Endothelial cell of hepatic sinusoid (primary cell): ENCODE measurements around the gene TNRC18.
"Not testable (repeated sequence)": the region's sequence is repeated elsewhere in the genome, so short reads cannot be mapped to it uniquely, and the experiment has no call there.

ENCODE experiments used
- in situ Hi-C: cut with HindIII; loops from 2 replicates; pipeline ENCODE4 v1.10.0; 2017; ENCODE audit warnings: low sequenced_read_pairs

The TNRC18 gene

GRCh38 chr7:5330288-5330687 lies 93.3 kb downstream of the TNRC18 start:
- in situ Hi-C loops: no loop called here

GRCh38 chr7:5324961-5325360 lies 98.7 kb downstream of the TNRC18 start:
- in situ Hi-C loops: no loop called here

- in situ Hi-C loops: not testable (repeated sequence)
Measured at GRCh38 chr7:5323800-5324781, 99.5 kb downstream of the TNRC18 start.

GRCh38 chr7:5322621-5323410 lies 100.8 kb downstream of the TNRC18 start:
- in situ Hi-C loops: no loop called here

- in situ Hi-C loops: no loop called here
Measured at GRCh38 chr7:5320802-5321396, 102.7 kb downstream of the TNRC18 start.

GRCh38 chr7:5320391-5320790 lies 103.2 kb downstream of the TNRC18 start:
- in situ Hi-C loops: no loop called here

GRCh38 chr7:5318613-5319012 lies 105.0 kb downstream of the TNRC18 start:
- in situ Hi-C loops: not testable (repeated sequence)

GRCh38 chr7:5315761-5316160 lies 107.9 kb downstream of the TNRC18 start:
- in situ Hi-C loops: no loop called here

GRCh38 chr7:5314864-5315263 lies 108.8 kb downstream of the TNRC18 start:
- in situ Hi-C loops: no loop called here

GRCh38 chr7:5313076-5313885 lies 110.4 kb downstream of the TNRC18 start:
- in situ Hi-C loops: not testable (repeated sequence)

GRCh38 chr7:5312276-5313070 lies 111.2 kb downstream of the TNRC18 start:
- in situ Hi-C loops: not testable (repeated sequence)

- in situ Hi-C loops: no loop called here
Measured at GRCh38 chr7:5310822-5311405, 112.7 kb downstream of the TNRC18 start.

- in situ Hi-C loops: no loop called here
Measured at GRCh38 chr7:5309146-5309545, 114.5 kb downstream of the TNRC18 start.

GRCh38 chr7:5307221-5308142 lies 116.2 kb downstream of the TNRC18 start:
- in situ Hi-C loops: not testable (repeated sequence)

GRCh38 chr7:5305050-5305449 lies 118.6 kb downstream of the TNRC18 start:
- in situ Hi-C loops: not testable (repeated sequence)

- in situ Hi-C loops: no loop called here
Measured at GRCh38 chr7:5303591-5304505, 119.8 kb downstream of the TNRC18 start.

- in situ Hi-C loops: no loop called here
Measured at GRCh38 chr7:5303061-5303460, 120.6 kb downstream of the TNRC18 start.
